Right lobe of liver (tissue), 4 donors: ENCODE results near the gene KCNK5.

Source experiments
- CTCF ChIP-seq, 4 donors: fragments of 200-600 bp in 3 of 4; fragments of 450-650 bp in 1 of 4; IDR thresholded peaks; one replicate each; pipeline versions ENCODE4 v1.5.1 to v1.8.0; 2016 to 2022; ENCODE audit warnings: antibody characterized with exemption in 4 of 4, mild to moderate bottlenecking in 2 of 4
- POLR2A ChIP-seq: fragments of 450-650 bp; IDR thresholded peaks from one replicate; pipeline ENCODE4 v1.6.1; 2017; ENCODE audit warnings: antibody characterized with exemption, mild to moderate bottlenecking
- donor health status: DM: no; HTN: no; CAD: no.
- donor health status: DM: no; HTN: no; CAD: no.
- donor health status: DM: no; HTN: yes; CAD: no.

GRCh38 chr6:39268721-39269120 lies 39.4 kb upstream of the KCNK5 start:
- TF ChIP-seq POLR2A (no peak), CTCF (IDR thresholded peaks at IDR 0.05) (no peak)
